Measurements from ENCODE around the gene SLC9A3.

Gene SLC9A3

GRCh38 chr5:572398-573019 is 48.3 kb upstream of the SLC9A3 start:
- H3K9ac ChIP-seq (ENCODE audit: low read length), result no peak overlapping the region
- H3K36me3 ChIP-seq (ENCODE audit: insufficient read depth, low read length), result no peaks in the 10 kb centered on the region
- no peaks in the 10 kb centered on the region for H3K79me2 ChIP-seq (ENCODE audit: insufficient read depth, low read length)
- no peaks in the 10 kb centered on the region for H3K9me2 ChIP-seq (ENCODE audit: low read depth, low read length)
- H4K20me1 ChIP-seq (ENCODE audit: insufficient read depth, low read length), result no peaks in the 10 kb centered on the region
- TF ChIP-seq EZH2 (IDR thresholded peaks at IDR 0.05; ENCODE audit: borderline replicate concordance, low read length) (no peak), CTCF (IDR thresholded peaks at IDR 0.05; ENCODE audit: low read length) (no peak)
- no peaks in the 10 kb centered on the region; the same call in 1 of the 2 replicates for H3K27me3 ChIP-seq (ENCODE audit: insufficient read depth, low read length)
- H3K27ac ChIP-seq (ENCODE audit: low read depth, low read length, poor library complexity, severe bottlenecking), result no peak overlapping the region
- no peak overlapping the region for H3K4me3 ChIP-seq (ENCODE audit: low read depth, low read length, poor library complexity, severe bottlenecking)
- H3K9me3 ChIP-seq (ENCODE audit: low read length), result 0 out of 2 replicates have a peak, but pooled peaks cover 6% of the 10 kb centered on the region
- no peak overlapping the region for H2AFZ ChIP-seq (ENCODE audit: low read length)
- no peaks in the 10 kb centered on the region for H3K4me1 ChIP-seq (ENCODE audit: insufficient read depth, low read length, severe bottlenecking)
- no peaks in the 10 kb centered on the region for H3F3A ChIP-seq (ENCODE audit: insufficient read depth, low read length)
- no peak overlapping the region for H3K4me2 ChIP-seq (ENCODE audit: low read length)

GRCh38 chr5:571791-572190 is 47.5 kb upstream of the SLC9A3 start:
- no peaks in the 10 kb centered on the region for H3K9me2 ChIP-seq (ENCODE audit: low read depth, low read length)
- no peak overlapping the region for H3K9ac ChIP-seq (ENCODE audit: low read length)
- H3K9me3 ChIP-seq (ENCODE audit: low read length), result 0 out of 2 replicates have a peak, but pooled peaks cover 3% of the 10 kb centered on the region
- no peaks in the 10 kb centered on the region; the same call in 1 of the 2 replicates for H3K27me3 ChIP-seq (ENCODE audit: insufficient read depth, low read length)
- H3K36me3 ChIP-seq (ENCODE audit: insufficient read depth, low read length), result no peaks in the 10 kb centered on the region
- H2AFZ ChIP-seq (ENCODE audit: low read length), result no peak overlapping the region
- no peaks in the 10 kb centered on the region for H3K79me2 ChIP-seq (ENCODE audit: insufficient read depth, low read length)
- no peak overlapping the region for H3K4me3 ChIP-seq (ENCODE audit: low read depth, low read length, poor library complexity, severe bottlenecking)
- no peak for TF ChIP-seq CTCF (IDR thresholded peaks at IDR 0.05; ENCODE audit: low read length)
- no peak for TF ChIP-seq EZH2 (IDR thresholded peaks at IDR 0.05; ENCODE audit: borderline replicate concordance, low read length)
- H3F3A ChIP-seq (ENCODE audit: insufficient read depth, low read length), result no peaks in the 10 kb centered on the region
- no peaks in the 10 kb centered on the region for H4K20me1 ChIP-seq (ENCODE audit: insufficient read depth, low read length)
- no peaks in the 10 kb centered on the region for H3K4me1 ChIP-seq (ENCODE audit: insufficient read depth, low read length, severe bottlenecking)
- no peak overlapping the region for H3K4me2 ChIP-seq (ENCODE audit: low read length)
- no peak overlapping the region for H3K27ac ChIP-seq (ENCODE audit: low read depth, low read length, poor library complexity, severe bottlenecking)

GRCh38 chr5:570886-571285 is 46.6 kb upstream of the SLC9A3 start:
- no peaks in the 10 kb centered on the region for H3F3A ChIP-seq (ENCODE audit: insufficient read depth, low read length)
- no peak for TF ChIP-seq CTCF (IDR thresholded peaks at IDR 0.05; ENCODE audit: low read length)
- TF ChIP-seq EZH2 (IDR thresholded peaks at IDR 0.05; ENCODE audit: borderline replicate concordance, low read length), result no peak
- no peaks in the 10 kb centered on the region for H3K36me3 ChIP-seq (ENCODE audit: insufficient read depth, low read length)
- H3K4me2 ChIP-seq (ENCODE audit: low read length), result no peak overlapping the region
- H3K27me3 ChIP-seq (ENCODE audit: insufficient read depth, low read length), result no peaks in the 10 kb centered on the region; the same call in 1 of the 2 replicates
- no peaks in the 10 kb centered on the region for H3K9me3 ChIP-seq (ENCODE audit: low read length)
- no peak overlapping the region for H3K27ac ChIP-seq (ENCODE audit: low read depth, low read length, poor library complexity, severe bottlenecking)
- no peaks in the 10 kb centered on the region for H3K4me1 ChIP-seq (ENCODE audit: insufficient read depth, low read length, severe bottlenecking)
- H2AFZ ChIP-seq (ENCODE audit: low read length), result no peak overlapping the region
- no peaks in the 10 kb centered on the region for H3K9me2 ChIP-seq (ENCODE audit: low read depth, low read length)
- H3K9ac ChIP-seq (ENCODE audit: low read length), result no peak overlapping the region
- H4K20me1 ChIP-seq (ENCODE audit: insufficient read depth, low read length), result no peaks in the 10 kb centered on the region
- no peaks in the 10 kb centered on the region for H3K79me2 ChIP-seq (ENCODE audit: insufficient read depth, low read length)
- H3K4me3 ChIP-seq (ENCODE audit: low read depth, low read length, poor library complexity, severe bottlenecking), result no peak overlapping the region
